T-helper 2 cell treated with Interferon-gamma antibody and Interleukin-4, amounts not matched to agents 5 μg/mL and 100 μg/mL, for 36 hours (primary cell): Measurements from ENCODE around the gene GRID2.

ENCODE experiments used
- DNase-seq: peaks from one replicate; pipeline ENCODE4 v3.0.0; 2021; ENCODE audit warnings: low spot score
- H3K27ac Mint-ChIP-seq: one replicate; pipeline ENCODE4 v1.8.0; 2021; ENCODE audit warnings: mild to moderate bottlenecking, mixed read lengths
- H3K27me3 Mint-ChIP-seq: one replicate; pipeline ENCODE4 v1.8.0; 2021; ENCODE audit warnings: low read depth, mixed read lengths
- H3K36me3 Mint-ChIP-seq: one replicate; pipeline ENCODE4 v1.8.0; 2021; ENCODE audit warnings: low read depth, mixed read lengths
- H3K4me1 Mint-ChIP-seq: one replicate; pipeline ENCODE4 v1.8.0; 2021; ENCODE audit warnings: low read depth, mixed read lengths
- H3K4me3 Mint-ChIP-seq: one replicate; pipeline ENCODE4 v1.8.0; 2022; ENCODE audit warnings: mild to moderate bottlenecking, moderate library complexity, mixed read lengths
- H3K9me3 Mint-ChIP-seq: one replicate; pipeline ENCODE4 v1.8.0; 2021; ENCODE audit warnings: mixed read lengths

GRID2 gene

DNA sequence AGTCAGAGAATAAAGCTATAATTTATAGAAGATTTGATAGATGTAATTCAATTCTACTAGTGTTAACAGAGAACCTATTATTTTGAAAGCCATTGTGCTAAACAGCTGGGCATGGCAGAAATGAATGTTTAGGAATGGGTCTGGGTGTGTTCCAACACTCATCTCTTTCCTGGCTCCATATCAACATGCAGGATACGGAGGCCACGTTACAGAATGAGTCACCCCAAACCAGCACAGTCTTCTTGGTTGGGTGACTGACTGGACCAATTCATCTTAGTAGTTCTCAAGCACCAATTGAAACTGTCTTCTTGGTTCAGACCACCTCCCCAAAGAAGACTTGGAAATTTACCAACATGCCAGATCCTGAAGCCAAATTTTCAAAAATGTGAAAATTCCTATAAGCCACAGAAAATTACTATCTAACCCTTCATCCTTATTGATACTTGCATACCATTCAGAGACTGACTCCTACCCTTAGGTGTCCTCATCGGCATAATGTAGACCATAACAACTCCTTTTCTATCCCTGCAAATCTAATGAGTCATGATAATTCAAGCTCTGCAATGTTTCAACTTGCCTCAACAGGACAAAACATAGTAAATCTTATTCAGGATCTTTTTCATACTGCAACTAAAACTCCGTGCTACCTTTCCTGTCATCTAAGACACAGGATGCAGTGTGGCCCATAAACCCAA, 1472.8 kb downstream of the GRID2 start:
- Mint-ChIP-seq H3K27ac (no peak overlapping the region), H3K27me3 (no peaks in the 10 kb centered on the region), H3K4me1 (no peaks in the 10 kb centered on the region), H3K36me3 (no peaks in the 10 kb centered on the region), H3K9me3 (no peaks in the 10 kb centered on the region), H3K4me3 (no peak overlapping the region)
- DNase-seq: no peak

DNA sequence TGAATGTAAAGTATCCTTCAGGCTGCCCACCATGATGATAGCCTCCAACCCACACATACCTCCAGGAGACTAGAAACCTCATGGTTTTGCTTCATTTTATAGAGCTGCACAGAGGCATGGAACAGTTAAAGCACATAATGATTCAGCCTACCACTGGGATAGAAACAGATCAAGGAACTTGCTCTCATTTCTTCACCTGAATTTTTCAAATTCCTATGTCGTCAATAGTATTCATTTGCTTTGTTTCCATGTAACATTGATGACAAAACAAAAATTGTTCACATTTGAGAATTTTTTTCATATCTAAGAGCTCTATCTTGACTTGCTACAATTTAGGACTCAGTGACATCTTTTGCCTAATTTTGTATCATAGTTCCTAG, 1473.3 kb downstream of the GRID2 start:
- no peak overlapping the region for H3K4me3 Mint-ChIP-seq
- no peaks in the 10 kb centered on the region for H3K36me3 Mint-ChIP-seq

DNA sequence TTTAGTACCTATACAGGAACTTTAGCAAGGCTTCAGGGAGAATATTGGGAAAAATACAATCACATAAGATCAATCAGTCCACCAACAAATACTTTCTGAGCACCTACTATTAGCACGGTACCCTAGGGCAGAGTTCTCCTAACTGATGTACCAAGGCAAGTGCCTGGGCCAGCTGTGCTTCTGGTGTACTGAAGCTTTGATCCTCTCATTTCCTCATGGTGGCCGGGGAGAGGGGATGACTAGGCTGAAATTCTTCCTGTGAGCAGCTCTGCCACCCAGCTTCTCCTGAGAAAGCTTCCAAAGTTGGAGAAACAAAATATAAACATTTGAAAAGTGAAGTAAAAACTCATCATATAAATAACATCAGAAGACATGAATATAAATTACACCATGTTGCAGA, 1475.5 kb downstream of the GRID2 start:
- no peaks in the 10 kb centered on the region for H3K27me3 Mint-ChIP-seq
- no peak overlapping the region for H3K4me3 Mint-ChIP-seq
- no peak for DNase-seq
- H3K36me3 Mint-ChIP-seq: no peaks in the 10 kb centered on the region
- H3K4me1 Mint-ChIP-seq: no peaks in the 10 kb centered on the region
- H3K27ac Mint-ChIP-seq: no peak overlapping the region
- no peaks in the 10 kb centered on the region for H3K9me3 Mint-ChIP-seq

More for the DNA sequence above, 1473.3 kb downstream of the GRID2 start:
- Mint-ChIP-seq H3K27me3 (no peaks in the 10 kb centered on the region), H3K9me3 (no peaks in the 10 kb centered on the region), H3K4me1 (no peaks in the 10 kb centered on the region), H3K27ac (no peak overlapping the region)
- no peak for DNase-seq

DNA sequence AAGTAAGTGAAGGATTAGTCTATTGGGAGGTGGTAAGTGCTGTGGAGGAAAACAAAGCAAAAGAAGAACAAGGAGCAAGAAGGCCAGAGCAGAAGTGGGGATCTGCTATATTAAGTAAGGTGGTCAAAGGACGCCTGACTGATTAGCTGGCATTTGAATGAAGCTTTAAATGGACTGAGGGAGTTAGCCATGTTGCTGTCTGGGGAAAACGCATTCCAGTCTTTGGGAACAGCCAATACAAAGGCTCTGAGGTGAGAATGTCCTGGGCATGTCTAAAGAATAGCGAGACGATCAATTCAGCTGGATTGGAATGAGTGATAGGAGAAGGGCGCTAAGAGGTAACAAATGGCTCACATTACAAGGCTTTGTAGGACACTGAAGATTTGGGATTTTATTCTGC, 1476.3 kb downstream of the GRID2 start:
- no peaks in the 10 kb centered on the region for H3K9me3 Mint-ChIP-seq
- DNase-seq: no peak
- no peaks in the 10 kb centered on the region for H3K4me1 Mint-ChIP-seq

DNA sequence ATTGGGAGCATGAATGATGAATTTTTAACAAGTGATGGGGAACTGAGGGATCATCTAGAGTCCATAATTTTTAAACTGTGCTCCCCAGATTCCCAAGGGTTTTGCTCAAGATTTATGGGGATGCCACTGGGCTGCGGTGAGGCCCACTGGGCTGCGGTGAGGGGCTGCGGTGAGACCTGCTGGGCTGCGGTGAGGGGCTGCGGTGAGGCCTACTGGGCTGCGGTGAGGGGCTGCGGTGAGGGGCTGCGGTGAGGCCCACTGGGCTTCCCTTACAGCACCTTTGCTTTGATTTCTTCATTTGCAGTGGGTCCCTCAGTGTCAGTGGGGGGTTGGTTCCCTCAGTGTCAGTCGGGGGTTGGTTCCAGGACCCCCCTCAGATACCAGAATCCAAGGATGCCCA, 1477.4 kb downstream of the GRID2 start:
- Mint-ChIP-seq H3K27me3 (no peaks in the 10 kb centered on the region), H3K9me3 (no peaks in the 10 kb centered on the region), H3K4me1 (no peaks in the 10 kb centered on the region), H3K36me3 (no peaks in the 10 kb centered on the region), H3K4me3 (no peak overlapping the region), H3K27ac (no peak overlapping the region)
- no peak for DNase-seq

More for the DNA sequence above, 1476.3 kb downstream of the GRID2 start:
- Mint-ChIP-seq H3K4me3 (no peak overlapping the region), H3K27me3 (no peaks in the 10 kb centered on the region), H3K27ac (no peak overlapping the region), H3K36me3 (no peaks in the 10 kb centered on the region)

DNA sequence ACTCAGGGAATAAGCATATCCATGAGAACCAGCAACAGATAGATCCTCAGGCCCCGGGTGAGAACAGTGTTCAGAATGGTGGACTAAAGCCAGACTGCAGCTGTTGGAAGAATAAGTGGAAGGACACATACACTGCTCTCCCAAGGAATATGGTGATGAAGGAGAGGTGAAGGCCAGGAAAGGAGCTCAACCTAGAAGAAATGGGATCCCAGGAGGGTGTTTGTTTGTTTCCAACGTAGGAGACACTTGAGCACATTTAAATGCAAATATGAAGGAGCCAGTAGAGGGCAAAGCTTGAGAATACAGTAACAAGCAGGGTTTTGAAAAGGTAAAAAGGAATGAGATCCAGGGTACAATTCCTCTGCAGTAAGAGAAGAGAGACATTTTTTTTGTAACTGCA, 1482.4 kb downstream of the GRID2 start:
- H3K27me3 Mint-ChIP-seq: no peaks in the 10 kb centered on the region
- H3K4me3 Mint-ChIP-seq: no peak overlapping the region
- no peaks in the 10 kb centered on the region for H3K4me1 Mint-ChIP-seq
- H3K36me3 Mint-ChIP-seq: no peaks in the 10 kb centered on the region
- H3K27ac Mint-ChIP-seq: no peak overlapping the region
- no peaks in the 10 kb centered on the region for H3K9me3 Mint-ChIP-seq
- no peak for DNase-seq

DNA sequence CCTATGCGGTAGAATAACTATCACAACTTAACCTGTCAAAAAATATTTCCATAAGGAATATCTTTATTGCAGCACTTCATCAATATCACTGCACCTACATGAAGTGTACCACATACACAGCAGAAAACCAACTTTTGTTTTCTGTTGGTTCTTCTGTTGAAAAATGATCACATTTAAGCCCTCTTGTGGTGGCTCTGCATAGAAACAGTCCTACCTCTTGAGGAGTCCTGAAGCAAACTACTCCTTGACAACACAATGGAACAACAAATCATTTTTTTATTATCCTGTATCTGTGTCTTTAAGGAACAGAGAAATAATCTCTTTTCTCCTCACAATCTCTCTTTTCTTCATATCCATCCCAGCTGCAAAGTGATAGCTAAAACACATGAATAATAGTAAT, 1484.9 kb downstream of the GRID2 start:
- H3K9me3 Mint-ChIP-seq: no peaks in the 10 kb centered on the region
- H3K4me1 Mint-ChIP-seq: no peaks in the 10 kb centered on the region
- DNase-seq: no peak
- no peak overlapping the region for H3K4me3 Mint-ChIP-seq
- H3K36me3 Mint-ChIP-seq: no peaks in the 10 kb centered on the region
- H3K27ac Mint-ChIP-seq: no peak overlapping the region
- no peaks in the 10 kb centered on the region for H3K27me3 Mint-ChIP-seq

DNA sequence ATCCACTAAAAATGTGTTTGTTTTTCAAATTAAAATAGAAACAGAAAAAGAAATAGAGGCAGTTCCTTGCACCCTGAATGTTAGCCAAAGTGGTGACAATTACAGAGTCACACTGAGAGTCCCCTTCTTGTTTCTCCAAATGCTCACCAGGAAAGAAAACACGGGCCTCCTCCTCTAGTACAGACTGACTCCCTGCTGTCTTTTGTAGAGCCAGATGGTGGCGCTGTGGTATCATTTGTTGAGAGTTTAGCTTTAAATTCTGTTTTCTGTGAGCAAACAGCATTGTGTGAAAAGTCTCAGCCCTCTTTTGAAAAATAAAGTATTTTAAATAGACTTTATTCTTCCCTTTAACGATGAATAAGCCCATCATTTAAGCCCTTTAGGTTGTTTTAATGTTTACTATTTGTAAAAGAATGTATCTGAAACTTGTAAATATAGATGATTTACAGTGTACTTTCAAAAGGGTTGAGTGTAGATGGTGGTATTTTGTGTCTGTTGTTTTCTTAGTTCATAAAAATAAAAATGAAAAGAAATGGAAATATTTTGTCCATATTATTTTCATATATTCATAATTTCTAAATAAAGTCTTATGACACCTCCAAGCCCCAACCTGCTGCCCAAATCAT, 1487.9 kb downstream of the GRID2 start:
- no peak for DNase-seq
- Mint-ChIP-seq H3K4me1 (no peaks in the 10 kb centered on the region), H3K9me3 (no peaks in the 10 kb centered on the region), H3K27ac (no peak overlapping the region), H3K36me3 (no peaks in the 10 kb centered on the region), H3K27me3 (no peaks in the 10 kb centered on the region), H3K4me3 (no peak overlapping the region)

DNA sequence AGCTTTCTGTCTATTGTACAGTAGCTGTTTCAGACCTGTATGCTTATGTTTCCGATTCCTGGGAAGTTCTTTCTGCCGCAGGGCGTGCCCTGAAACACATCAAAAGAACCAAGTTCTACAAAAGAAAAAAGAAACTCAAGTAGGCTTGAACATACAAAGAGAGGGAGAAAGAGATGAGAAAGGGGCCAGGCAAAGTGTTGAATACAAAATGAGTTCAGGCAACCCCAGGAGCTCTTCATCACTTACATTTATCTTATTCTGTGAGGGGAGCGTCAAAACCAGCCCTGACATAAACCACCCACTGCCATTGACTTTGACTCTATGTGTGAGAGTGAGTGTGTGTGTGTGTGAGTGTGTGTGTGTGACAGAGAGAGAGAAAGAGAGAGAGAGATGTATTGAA, 1498.3 kb downstream of the GRID2 start:
- H3K4me3 Mint-ChIP-seq: no peak overlapping the region

DNA sequence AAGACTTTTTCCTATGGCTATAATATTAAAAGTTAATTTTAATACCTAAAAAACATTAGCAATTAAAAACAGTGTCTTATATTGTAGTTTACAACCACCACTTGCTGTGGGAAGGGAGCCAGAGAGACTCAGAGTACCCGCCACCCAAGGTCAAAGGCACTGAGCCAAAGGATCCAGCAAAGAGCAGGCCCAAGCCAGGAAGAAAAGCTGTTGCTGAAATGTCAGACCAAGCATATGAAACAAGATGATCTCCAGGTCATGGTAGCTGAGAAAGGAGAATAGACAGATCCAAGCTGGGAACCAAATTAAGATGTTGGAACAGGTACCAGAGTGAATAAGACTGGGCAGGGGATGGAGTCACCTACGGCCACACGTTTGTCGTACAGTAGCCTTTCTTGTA, 1506.0 kb downstream of the GRID2 start:
- no peak for DNase-seq
- H3K27ac Mint-ChIP-seq: no peak overlapping the region
- H3K36me3 Mint-ChIP-seq: no peaks in the 10 kb centered on the region
- no peaks in the 10 kb centered on the region for H3K27me3 Mint-ChIP-seq
- H3K4me1 Mint-ChIP-seq: no peaks in the 10 kb centered on the region
- H3K9me3 Mint-ChIP-seq: no peaks in the 10 kb centered on the region
- no peak overlapping the region for H3K4me3 Mint-ChIP-seq

More for the DNA sequence above, 1498.3 kb downstream of the GRID2 start:
- Mint-ChIP-seq H3K9me3 (no peaks in the 10 kb centered on the region), H3K36me3 (no peaks in the 10 kb centered on the region), H3K27ac (no peak overlapping the region), H3K27me3 (no peaks in the 10 kb centered on the region), H3K4me1 (no peaks in the 10 kb centered on the region)
- DNase-seq: no peak

DNA sequence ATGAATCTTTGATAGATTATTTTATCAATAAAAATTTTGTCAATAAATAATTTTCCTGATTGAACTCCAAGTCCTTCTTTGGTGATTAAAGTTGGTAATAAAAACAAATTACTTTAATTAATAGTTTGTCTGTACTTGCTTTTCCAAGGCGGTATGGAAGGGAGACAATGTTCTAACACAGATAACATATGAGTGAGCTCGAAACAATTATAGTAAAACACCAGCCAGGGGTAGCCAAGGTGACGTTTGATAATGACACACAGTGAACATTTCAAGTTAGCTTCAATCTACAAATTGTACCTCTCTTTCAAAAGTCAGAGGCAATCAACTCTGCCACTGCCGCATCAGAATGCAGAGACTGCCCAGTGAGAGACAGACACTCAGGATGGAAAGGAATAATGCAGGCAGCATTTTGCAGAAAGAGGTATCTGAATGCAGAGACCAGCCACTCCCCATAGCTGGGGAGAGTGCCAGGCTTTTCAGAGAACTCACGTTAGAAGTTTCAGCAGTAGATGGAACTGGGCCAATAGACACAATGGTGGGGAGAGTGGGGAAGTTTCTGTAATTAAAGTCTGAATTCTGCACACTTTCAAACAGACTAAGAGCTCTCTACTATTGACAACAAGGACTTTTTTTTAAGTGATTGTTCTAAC, 1506.7 kb downstream of the GRID2 start:
- no peak overlapping the region for H3K4me3 Mint-ChIP-seq
- H3K9me3 Mint-ChIP-seq: no peaks in the 10 kb centered on the region
- H3K27me3 Mint-ChIP-seq: no peaks in the 10 kb centered on the region
- H3K27ac Mint-ChIP-seq: no peak overlapping the region
- no peaks in the 10 kb centered on the region for H3K36me3 Mint-ChIP-seq
- H3K4me1 Mint-ChIP-seq: no peaks in the 10 kb centered on the region
- no peak for DNase-seq

DNA sequence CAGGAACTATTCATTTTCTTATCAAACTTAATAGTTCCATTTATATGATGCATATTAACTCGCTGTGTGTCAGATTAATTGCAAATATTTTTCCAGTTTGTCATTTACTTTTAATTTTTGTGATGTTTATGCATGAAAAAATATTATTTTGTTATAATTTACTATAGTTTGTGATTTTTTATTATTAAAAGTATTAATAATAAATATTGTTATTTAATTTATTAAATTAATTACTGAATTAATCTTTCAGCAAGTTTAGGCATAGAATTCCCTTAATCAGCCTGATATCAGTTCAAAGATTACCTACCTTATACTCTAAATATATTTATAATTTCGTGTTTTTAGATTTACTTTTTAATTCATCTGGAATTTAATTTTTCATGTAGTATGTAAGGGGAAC, 1509.3 kb downstream of the GRID2 start:
- no peak overlapping the region for H3K4me3 Mint-ChIP-seq
- no peaks in the 10 kb centered on the region for H3K27me3 Mint-ChIP-seq
- no peaks in the 10 kb centered on the region for H3K9me3 Mint-ChIP-seq

DNA sequence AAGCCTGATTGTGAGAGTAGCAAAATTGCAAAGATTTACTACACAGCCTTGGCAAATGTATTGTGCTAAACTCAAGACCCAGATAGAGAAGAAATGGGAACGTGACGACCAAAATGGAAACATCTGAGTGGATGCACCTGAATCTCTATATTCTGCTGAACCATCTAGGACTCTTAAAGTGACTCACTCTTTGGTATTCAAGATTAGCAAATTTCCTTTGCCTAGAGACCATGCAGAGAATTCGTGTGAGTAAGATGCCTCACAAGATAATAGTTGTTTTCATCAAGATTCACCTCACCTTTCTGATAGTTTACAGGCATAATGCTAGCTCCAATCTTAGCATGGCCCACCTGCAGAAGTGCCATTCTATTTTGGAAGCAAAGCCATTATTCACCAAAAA, 1510.4 kb downstream of the GRID2 start:
- Mint-ChIP-seq H3K36me3 (no peaks in the 10 kb centered on the region), H3K4me1 (no peaks in the 10 kb centered on the region), H3K27me3 (no peaks in the 10 kb centered on the region), H3K27ac (no peak overlapping the region), H3K4me3 (no peak overlapping the region), H3K9me3 (no peaks in the 10 kb centered on the region)
- no peak for DNase-seq

More for the DNA sequence above, 1509.3 kb downstream of the GRID2 start:
- H3K36me3 Mint-ChIP-seq: no peaks in the 10 kb centered on the region
- no peaks in the 10 kb centered on the region for H3K4me1 Mint-ChIP-seq
- H3K27ac Mint-ChIP-seq: no peak overlapping the region
- no peak for DNase-seq

DNA sequence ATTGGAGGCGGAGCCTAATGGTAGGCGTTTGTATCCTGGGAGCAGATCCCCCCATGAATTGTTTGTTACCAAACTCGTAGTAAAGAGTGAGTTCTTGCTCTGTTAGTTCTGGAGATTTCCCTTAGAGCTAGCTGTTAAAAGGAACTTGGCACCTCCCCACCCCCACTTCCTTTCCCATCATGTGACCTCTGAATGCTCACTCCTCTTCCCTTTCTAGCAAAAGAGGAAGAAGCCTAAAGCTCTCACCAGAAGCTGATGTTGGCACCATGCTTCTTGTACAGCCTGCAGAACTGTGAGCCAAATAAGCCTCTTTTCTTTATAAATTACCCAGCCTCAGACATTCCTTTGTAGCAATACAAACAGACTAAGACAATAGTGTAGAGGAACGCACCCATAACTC, 1511.0 kb downstream of the GRID2 start:
- no peak overlapping the region for H3K4me3 Mint-ChIP-seq
- no peaks in the 10 kb centered on the region for H3K36me3 Mint-ChIP-seq
- DNase-seq: no peak
- no peaks in the 10 kb centered on the region for H3K9me3 Mint-ChIP-seq
- H3K27me3 Mint-ChIP-seq: no peaks in the 10 kb centered on the region
- no peak overlapping the region for H3K27ac Mint-ChIP-seq
- H3K4me1 Mint-ChIP-seq: no peaks in the 10 kb centered on the region
